GM12878 (cell line): ENCODE measurements around the gene SLC24A4. TPM values are rescaled to one million over a fixed set of nuclear protein-coding genes. Genes with fewer than 3 reads are reported as not detected.

Source experiments
- ATAC-seq: fragments of 200-7000 bp; cut with Tn5 transposase; 3 replicates; pipeline ENCODE4 v1.9.1; 2020; ENCODE audit warnings: mild to moderate bottlenecking, moderate library complexity
- BruUV-seq: library from RNA; stranded (reverse); fragments of 400-500 nt; replicated peaks from 2 replicates; lab custom pipeline; 2021; lab: Mats Ljungman, UMichigan
- CTCF ChIA-PET: fragments of 300-600 bp; sonication (Branson Sonifier 250); formaldehyde crosslinking; extraction: SDS; loops from one replicate; lab custom pipeline; 2021; ENCODE audit warnings: inconsistent platforms; lab: Yijun Ruan, JAX
- POLR2A ChIA-PET: fragments of 350-600 bp; formaldehyde crosslinking; extraction: SDS; loops from one replicate; lab custom pipeline; 2021; ENCODE audit warnings: inconsistent platforms; lab: Charles Lee
- RAD21 ChIA-PET: fragments of 300-600 bp; sonication (Branson Sonifier 250); formaldehyde crosslinking; loops from one replicate; lab custom pipeline; 2023; ENCODE audit warnings: antibody characterized with exemption; ENCODE audit not compliant: unreplicated experiment; lab: Charles Lee
- SMC1A ChIA-PET: fragments of 300-600 bp; sonication (Branson Sonifier 250); formaldehyde crosslinking; loops from one replicate; lab custom pipeline; 2023; ENCODE audit not compliant: unreplicated experiment, uncharacterized antibody; lab: Charles Lee
- DNase-seq: peaks from one replicate; pipeline ENCODE4 v3.0.0-alpha.2; 2011; ENCODE audit warnings: low read depth, low spot score
- FAIRE-seq: peaks from 3 replicates; lab custom pipeline; 2011; peaks lifted over from hg19 to GRCh38; lab: Jason Lieb, UNC
- H2AFZ ChIP-seq: 2 replicates; pipeline ENCODE4 v1.6.0; 2011; ENCODE audit warnings: low read depth, low read length, control low read depth; ENCODE audit not compliant: control insufficient read depth
- H3K27ac ChIP-seq: 2 replicates; pipeline ENCODE4 v1.5.1; 2011; ENCODE audit warnings: control low read depth; ENCODE audit not compliant: control insufficient read depth, insufficient read depth
- H3K27me3 ChIP-seq, 2 experiments: replicated peaks in 1 of 2; 2 replicates each; pipeline versions ENCODE4 v1.6.0 to v1.6.1; 2011; ENCODE audit warnings: low read length in 1 of 2; ENCODE audit not compliant: control insufficient read depth in 2 of 2, insufficient read depth in 2 of 2
- H3K36me3 ChIP-seq, 2 experiments: 2 replicates each; pipeline ENCODE4 v1.5.1; 2011; ENCODE audit warnings: low read length in 1 of 2; ENCODE audit not compliant: control insufficient read depth in 2 of 2, insufficient read depth in 2 of 2
- H3K4me1 ChIP-seq: 2 replicates; pipeline ENCODE4 v1.6.1; 2011; ENCODE audit warnings: mild to moderate bottlenecking, low read length, moderate library complexity, mixed read lengths; ENCODE audit not compliant: control insufficient read depth, insufficient read depth
- H3K4me2 ChIP-seq: 2 replicates; pipeline ENCODE4 v1.6.0; 2011; ENCODE audit warnings: control low read depth; ENCODE audit not compliant: control insufficient read depth, insufficient read depth
- H3K4me3 ChIP-seq: fragments of 200-600 bp; sonication (generic); 2 replicates; pipeline ENCODE4 v1.5.1; 2016
- H3K79me2 ChIP-seq: 2 replicates; pipeline ENCODE4 v1.6.0; 2011; ENCODE audit warnings: low read length; ENCODE audit not compliant: control insufficient read depth, insufficient read depth
- H3K9ac ChIP-seq: 2 replicates; pipeline ENCODE4 v1.8.0; 2011; ENCODE audit warnings: low read length, control low read depth, mixed read lengths; ENCODE audit not compliant: control insufficient read depth, insufficient read depth
- H3K9me3 ChIP-seq: replicated peaks from 3 replicates; pipeline ENCODE4 v1.5.1; 2011; ENCODE audit warnings: mild to moderate bottlenecking, low read length; ENCODE audit not compliant: control insufficient read depth, insufficient read depth
- H4K20me1 ChIP-seq: 2 replicates; pipeline ENCODE4 v1.6.0; 2011; ENCODE audit not compliant: control insufficient read depth, insufficient read depth
- CBX3 ChIP-seq: fragments of 200-600 bp; sonication (generic); IDR thresholded peaks from 2 replicates; pipeline ENCODE4 v1.6.1; 2016; ENCODE audit warnings: low read depth, borderline replicate concordance
- CEBPB ChIP-seq, 2 experiments: fragments of 150-350 bp in 1 of 2; IDR thresholded peaks; 2 replicates each; pipeline ENCODE4 v1.6.1; 2012 to 2014; ENCODE audit warnings: low read depth in 2 of 2, low read length in 2 of 2, borderline replicate concordance in 1 of 2, inconsistent platforms in 1 of 2
- CHD2 ChIP-seq: IDR thresholded peaks from 2 replicates; pipeline ENCODE4 v1.6.1; 2011; ENCODE audit warnings: low read depth, low read length, improper control_type of control experiment, borderline replicate concordance
- CREM ChIP-seq: IDR thresholded peaks from 2 replicates; pipeline ENCODE4 v1.6.1; 2014; ENCODE audit warnings: antibody characterized with exemption, low read depth
- CUX1 ChIP-seq: IDR thresholded peaks from 2 replicates; pipeline ENCODE4 v1.6.1; 2012; ENCODE audit warnings: improper control_type of control experiment, low read depth, low read length; ENCODE audit not compliant: insufficient replicate concordance
- E2F4 ChIP-seq: IDR thresholded peaks from 2 replicates; pipeline ENCODE4 v1.6.1; 2012; ENCODE audit warnings: low read depth, low read length, improper control_type of control experiment
- ESRRA ChIP-seq: IDR thresholded peaks from 2 replicates; pipeline ENCODE4 v1.6.1; 2012; ENCODE audit warnings: mild to moderate bottlenecking, low read length, improper control_type of control experiment
- FOXM1 ChIP-seq: IDR thresholded peaks from 2 replicates; pipeline ENCODE4 v1.6.1; 2012; ENCODE audit warnings: low read depth, mild to moderate bottlenecking, inconsistent platforms, low read length, moderate library complexity
- IRF4 ChIP-seq: IDR thresholded peaks from 2 replicates; pipeline ENCODE4 v1.6.1; 2011; ENCODE audit warnings: low read depth, low read length
- NFYA ChIP-seq: IDR thresholded peaks from 2 replicates; pipeline ENCODE4 v1.6.1; 2011; ENCODE audit warnings: low read depth, mild to moderate bottlenecking, low read length, improper control_type of control experiment, borderline replicate concordance
- NR2C2 ChIP-seq: IDR thresholded peaks from 2 replicates; pipeline ENCODE4 v1.6.1; 2011; ENCODE audit warnings: borderline replicate concordance, low read depth; ENCODE audit not compliant: control insufficient read depth, insufficient read length
- POU2F2 ChIP-seq: IDR thresholded peaks from 3 replicates; pipeline ENCODE4 v1.6.1; 2011; ENCODE audit warnings: low read depth, mild to moderate bottlenecking, low read length, borderline replicate concordance
- SP1 ChIP-seq: IDR thresholded peaks from one replicate; pipeline ENCODE4 v1.6.1; 2011; ENCODE audit warnings: low read depth, low read length
- USF1 ChIP-seq: IDR thresholded peaks from 2 replicates; pipeline ENCODE4 v1.6.1; 2011; ENCODE audit warnings: borderline replicate concordance, low read depth, mild to moderate bottlenecking, moderate library complexity, mixed read lengths, low read length; ENCODE audit not compliant: insufficient read depth; ENCODE audit errors: extremely low read length
- WGBS: methylation state at CpG from one replicate; pipeline ENCODE4 v1.1.6; 2016; ENCODE audit warnings: low lambda C conversion rate; ENCODE audit not compliant: insufficient replicate concordance, insufficient coverage; ENCODE audit errors: missing lambda C conversion rate; 5-methylcytosine and 5-hydroxymethylcytosine counted together
- in situ Hi-C: fragments of 300-500 bp; cut with MboI; formaldehyde crosslinking; loops from 9 replicates; pipeline ENCODE4 v1.14.3; 2018; ENCODE audit warnings: mixed read lengths
- intact Hi-C: fragments of 100-400 bp; cut with micrococcal nuclease; formaldehyde crosslinking; loops from one replicate; pipeline ENCODE4 v1.14.2; 2022; ENCODE audit not compliant: unreplicated experiment
- polyA plus RNA-seq, 11 experiments: library from polyadenylated mRNA; depleted of rRNA in 4 of 11; unstranded in 6 of 11; stranded (reverse) in 5 of 11; fragments of >200 nt; fragmentation: Nextera tagmentation in 4 of 11; fragmentation: Illumina TruSeq in 1 of 11; extraction: Ambion mirVana in 4 of 11; extraction: Trizol in 1 of 11; gene quantifications; 1 replicate in 1 of 11; 2 replicates in 10 of 11; pipeline versions ENCODE4 v1.2.1 to v1.2.3, GENCODE V29; 2011 to 2016; ENCODE audit warnings: inconsistent platforms in 2 of 11, missing spikeins in 2 of 11, low read depth in 1 of 11
- total RNA-seq, 4 experiments: library from RNA; depleted of rRNA in 3 of 4; stranded (reverse); fragments of >200 nt in 3 of 4; fragmentation: Illumina TruSeq in 1 of 4; extraction: Trizol in 1 of 4; gene quantifications; 2 replicates each; pipeline versions ENCODE4 v1.2.1 to v1.2.3, GENCODE V29; 2013 to 2021

SLC24A4 gene
- total and polyA plus RNA-seq, 10 of the 15 experiments (the other 5 are each of a cell fraction or from before 2014, with no cell fraction given) = under 0.01 to 0.46 (median 0.04) TPM; not detected in 5

- ChIA-PET CTCF (no interaction called here), SMC1A (no interaction called here), RAD21 (no interaction called here), POLR2A (no interaction called here)
- BruUV-seq = no TSS peak
- TF ChIP-seq IRF4 (no peak), NFYA (no peak), CBX3 (no peak), SP1 (no peak), E2F4 (no peak), NR2C2 (no peak), CHD2 (no peak), FOXM1 (no peak), CREM (no peak), CUX1 (no peak), ESRRA (no peak), USF1 (no peak), CEBPB (IDR thresholded peaks at IDR 0.05; ENCODE audit: borderline replicate concordance in 1 of 2, low read depth in 2 of 2, low read length in 2 of 2) (no peak), POU2F2 (no peak)
- no peak overlapping the region for H3K4me2 ChIP-seq
- H3K9me3 ChIP-seq = no peaks in the 10 kb centered on the region
- ATAC-seq (no peak), DNase-seq (no peak), FAIRE-seq (no peak)
- no peaks in the 10 kb centered on the region for H3K36me3 ChIP-seq
- H3K4me3 ChIP-seq = no peak overlapping the region
- H3K27ac ChIP-seq = no peak overlapping the region
- H4K20me1 ChIP-seq = no peaks in the 10 kb centered on the region
- H2AFZ ChIP-seq = no peak overlapping the region
- intact Hi-C loops = no loop called here
- 52% methylated on average over 10 of the region's 10 CpGs for WGBS
- no peak overlapping the region for H3K9ac ChIP-seq
- H3K79me2 ChIP-seq = no peaks in the 10 kb centered on the region
- in situ Hi-C loops = no loop called here
- no peaks in the 10 kb centered on the region for H3K4me1 ChIP-seq
- peaks cover 2 to 3% of the 10 kb centered on the region in 2 experiments; a peak in 3 of 4 replicates for H3K27me3 ChIP-seq
These were observed 35.0 kb upstream of the SLC24A4 start for GRCh38 chr14:92287987-92288386.
